Ramos (cell line): ENCODE results near the gene NKAIN2.

Experiments used
- in situ Hi-C: fragments of 300-500 bp; cut with MboI; formaldehyde crosslinking; loops from one replicate; pipeline ENCODE4 v1.14.3; 2022; ENCODE audit warnings: low sequenced_read_pairs; ENCODE audit not compliant: unreplicated experiment

The NKAIN2 gene

GRCh38 chr6:124829822-124830221, 1026.2 kb downstream of the NKAIN2 start:
- in situ Hi-C loops: no loop called here

GRCh38 chr6:124830506-124830905, 1026.8 kb downstream of the NKAIN2 start:
- in situ Hi-C loops: no loop called here

- in situ Hi-C loops: no loop called here
Measured at GRCh38 chr6:124854338-124854922, 1050.8 kb downstream of the NKAIN2 start.

GRCh38 chr6:124857746-124858145, 1054.1 kb downstream of the NKAIN2 start:
- in situ Hi-C loops: no loop called here

GRCh38 chr6:124858564-124858963, 1054.9 kb downstream of the NKAIN2 start:
- in situ Hi-C loops: no loop called here

- in situ Hi-C loops: no loop called here
Measured at GRCh38 chr6:124859366-124859765, 1055.7 kb downstream of the NKAIN2 start.

GRCh38 chr6:124866040-124866439, 1062.4 kb downstream of the NKAIN2 start:
- in situ Hi-C loops: no loop called here

- in situ Hi-C loops: no loop called here
Measured at GRCh38 chr6:124867121-124867520, 1063.5 kb downstream of the NKAIN2 start.

GRCh38 chr6:124868481-124868880, 1064.8 kb downstream of the NKAIN2 start:
- in situ Hi-C loops: no loop called here

GRCh38 chr6:124869416-124869815, 1065.8 kb downstream of the NKAIN2 start:
- in situ Hi-C loops: no loop called here

- in situ Hi-C loops: no loop called here
Measured at GRCh38 chr6:124870611-124871459, 1067.2 kb downstream of the NKAIN2 start.

GRCh38 chr6:124872361-124873065, 1068.8 kb downstream of the NKAIN2 start:
- in situ Hi-C loops: no loop called here

GRCh38 chr6:124873066-124873410, 1069.4 kb downstream of the NKAIN2 start:
- in situ Hi-C loops: no loop called here
